Epithelial cell of esophagus (primary cell): ENCODE results near the gene NDRG2.
A peak's percentile ranks its signal among the peaks of the same experiment; 100 is the strongest.

Experiments used
- DNase-seq: peaks from one replicate; pipeline ENCODE4 v3.0.0; 2010; ENCODE audit warnings: low read depth
- H3K4me3 ChIP-seq: 2 replicates; pipeline ENCODE4 v1.5.1; 2011; ENCODE audit warnings: mild to moderate bottlenecking, low read length, control low read depth
- TF ChIP-seq, protein P1 (sequence below): IDR thresholded peaks from 2 replicates; pipeline ENCODE4 v1.5.1; 2011; ENCODE audit warnings: low read depth, mild to moderate bottlenecking, low read length, control low read depth, inconsistent platforms; ENCODE audit not compliant: insufficient read depth; ENCODE audit errors: missing control alignments

The NDRG2 gene

GRCh38 chr14:21060614-21061346, 35.9 kb upstream of the NDRG2 start:
- TF ChIP-seq, protein P1, sequence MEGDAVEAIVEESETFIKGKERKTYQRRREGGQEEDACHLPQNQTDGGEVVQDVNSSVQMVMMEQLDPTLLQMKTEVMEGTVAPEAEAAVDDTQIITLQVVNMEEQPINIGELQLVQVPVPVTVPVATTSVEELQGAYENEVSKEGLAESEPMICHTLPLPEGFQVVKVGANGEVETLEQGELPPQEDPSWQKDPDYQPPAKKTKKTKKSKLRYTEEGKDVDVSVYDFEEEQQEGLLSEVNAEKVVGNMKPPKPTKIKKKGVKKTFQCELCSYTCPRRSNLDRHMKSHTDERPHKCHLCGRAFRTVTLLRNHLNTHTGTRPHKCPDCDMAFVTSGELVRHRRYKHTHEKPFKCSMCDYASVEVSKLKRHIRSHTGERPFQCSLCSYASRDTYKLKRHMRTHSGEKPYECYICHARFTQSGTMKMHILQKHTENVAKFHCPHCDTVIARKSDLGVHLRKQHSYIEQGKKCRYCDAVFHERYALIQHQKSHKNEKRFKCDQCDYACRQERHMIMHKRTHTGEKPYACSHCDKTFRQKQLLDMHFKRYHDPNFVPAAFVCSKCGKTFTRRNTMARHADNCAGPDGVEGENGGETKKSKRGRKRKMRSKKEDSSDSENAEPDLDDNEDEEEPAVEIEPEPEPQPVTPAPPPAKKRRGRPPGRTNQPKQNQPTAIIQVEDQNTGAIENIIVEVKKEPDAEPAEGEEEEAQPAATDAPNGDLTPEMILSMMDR = no peak
- H3K4me3 ChIP-seq = no peak overlapping the region
- no peak for DNase-seq

- no peak for DNase-seq
- TF ChIP-seq, protein P1 = no peak
- H3K4me3 ChIP-seq = no peak overlapping the region
Measured at GRCh38 chr14:21059842-21060613, 35.2 kb upstream of the NDRG2 start.

DNA sequence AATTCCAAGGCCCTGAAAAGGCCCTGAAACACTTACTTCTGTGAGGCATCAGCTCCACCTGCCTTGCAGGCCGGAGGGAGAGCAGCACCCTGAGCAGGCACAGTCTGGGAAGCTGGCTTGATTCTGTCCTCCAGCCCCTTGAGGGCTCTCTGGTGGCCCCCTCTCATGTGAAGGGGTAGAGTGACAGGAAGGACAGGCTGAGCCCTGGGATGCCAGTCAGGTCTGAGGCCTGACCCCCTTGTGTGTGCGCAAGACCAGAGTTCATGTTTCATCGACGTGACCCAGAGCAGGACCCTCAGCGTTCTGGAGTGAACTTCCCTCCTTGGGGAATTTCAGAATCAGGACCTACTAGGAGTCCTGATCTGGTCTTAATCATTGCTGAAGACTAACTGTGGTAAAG, 34.0 kb upstream of the NDRG2 start:
- TF ChIP-seq, protein P1 = no peak
- H3K4me3 ChIP-seq = no peak overlapping the region
- no peak for DNase-seq

DNA sequence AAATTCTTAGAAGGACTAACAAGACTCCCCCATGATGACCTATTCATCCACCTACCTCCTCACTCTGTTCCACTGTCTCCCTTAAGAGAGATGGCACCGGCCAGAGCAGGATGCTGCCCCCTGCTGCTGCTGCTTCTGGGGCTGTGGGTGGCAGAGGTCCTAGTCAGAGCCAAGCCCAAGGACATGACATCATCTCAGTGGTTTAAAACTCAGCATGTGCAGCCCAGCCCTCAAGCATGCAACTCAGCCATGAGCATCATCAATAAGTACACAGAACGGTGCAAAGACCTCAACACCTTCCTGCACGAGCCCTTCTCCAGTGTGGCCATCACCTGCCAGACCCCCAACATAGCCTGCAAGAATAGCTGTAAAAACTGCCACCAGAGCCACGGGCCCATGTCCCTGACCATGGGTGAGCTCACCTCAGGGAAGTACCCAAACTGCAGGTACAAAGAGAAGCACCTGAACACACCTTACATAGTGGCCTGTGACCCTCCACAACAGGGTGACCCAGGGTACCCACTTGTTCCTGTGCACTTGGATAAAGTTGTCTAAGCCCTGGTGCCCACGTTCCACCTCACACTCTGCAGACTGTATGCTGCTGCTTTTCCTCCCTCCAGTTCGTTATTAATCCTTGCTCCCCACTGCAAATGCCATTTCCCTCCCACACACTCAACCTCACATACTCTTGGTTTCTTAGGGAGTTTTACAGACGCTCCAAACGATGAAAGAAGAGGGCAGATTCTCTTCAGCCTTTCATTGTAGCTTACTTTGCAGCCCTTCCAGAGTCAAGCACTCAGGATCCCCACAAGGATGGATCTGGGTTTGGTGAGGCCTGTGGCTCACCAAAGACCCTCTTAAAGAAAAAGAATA, 33.2 kb upstream of the NDRG2 start, which contains the start of gene RNASE8:
TSS of gene RNASE8 (plus strand) at position 20 of the 873 bp plus-strand sequence. CDS start at position 91, 71 bp downstream.
- TF ChIP-seq, protein P1 = no peak
- peak; percentile 50 for DNase-seq
- no peak within 1 kb of the TSS for H3K4me3 ChIP-seq

DNA sequence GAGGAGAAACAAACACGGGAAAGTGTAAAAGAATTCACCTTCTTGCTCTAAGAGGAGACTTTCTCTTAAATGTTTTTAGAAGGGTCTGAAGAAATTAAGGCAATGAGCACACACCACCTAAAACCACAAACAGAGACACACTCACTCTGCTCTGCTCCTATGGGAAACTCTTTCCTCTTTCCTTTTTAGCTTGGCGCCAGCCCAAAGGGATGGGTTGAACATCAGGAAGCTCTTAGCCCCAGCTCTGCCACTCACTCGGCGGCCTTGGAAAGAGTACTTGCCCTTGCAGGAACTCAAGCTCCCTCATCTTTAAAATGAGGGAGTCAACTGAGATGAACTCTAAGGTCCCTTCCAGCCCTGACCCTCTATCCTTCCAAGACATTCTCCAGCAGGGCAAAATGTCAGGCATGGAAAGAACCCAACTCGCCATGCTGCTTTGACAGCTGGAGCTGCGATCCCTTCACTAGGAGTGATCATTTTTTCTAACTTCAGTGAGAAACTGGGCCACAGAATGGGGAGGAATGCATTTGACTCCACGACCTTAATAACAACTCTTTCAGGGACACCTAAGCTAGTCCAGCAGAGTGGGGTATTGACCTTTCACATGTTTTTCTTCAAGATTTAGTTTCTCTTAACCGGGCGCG, 31.8 kb upstream of the NDRG2 start:
- peak; percentile 61 for DNase-seq
- H3K4me3 ChIP-seq = no peak overlapping the region
- TF ChIP-seq, protein P1 = no peak

GRCh38 chr14:21055432-21056117, 30.7 kb upstream of the NDRG2 start:
- no peak for DNase-seq
- TF ChIP-seq, protein P1 = no peak
- H3K4me3 ChIP-seq = no peak overlapping the region
